Spleen (tissue), 11 donors: ENCODE data around the gene TSHZ2. TPM values are rescaled to one million over a fixed set of nuclear protein-coding genes. Genes with fewer than 3 reads are reported as not detected.

Experiments
- DNase-seq: peaks from one replicate; pipeline ENCODE4 v3.0.0-alpha.2; 2020
- H3K27ac ChIP-seq, 8 donors: fragments of 200-600 bp; sonication (generic) in 7 of 8; 1 replicate in 4 of 8; 2 replicates in 4 of 8; pipeline versions ENCODE4 v1.5.0 to v1.8.0; 2016 to 2021; ENCODE audit warnings: inconsistent platforms in 4 of 8, mild to moderate bottlenecking in 4 of 8, moderate library complexity in 1 of 8
- H3K27me3 ChIP-seq, 7 donors: fragments of 200-600 bp; sonication (generic) in 6 of 7; replicated peaks in 1 of 7; 1 replicate in 4 of 7; 2 replicates in 3 of 7; pipeline versions ENCODE4 v1.5.0 to v1.8.0; 2016 to 2021; ENCODE audit warnings: inconsistent platforms in 3 of 7, mild to moderate bottlenecking in 1 of 7
- H3K36me3 ChIP-seq, 6 donors: fragments of 200-600 bp; sonication (generic) in 5 of 6; 1 replicate in 4 of 6; 2 replicates in 2 of 6; pipeline versions ENCODE4 v1.5.0 to v1.8.0; 2016 to 2021; ENCODE audit warnings: inconsistent platforms in 2 of 6
- H3K4me1 ChIP-seq, 6 donors: fragments of 200-600 bp; sonication (generic) in 5 of 6; 1 replicate in 3 of 6; 2 replicates in 3 of 6; pipeline versions ENCODE4 v1.5.0 to v1.8.0; 2016 to 2021; ENCODE audit warnings: inconsistent platforms in 3 of 6
- H3K4me3 ChIP-seq, 8 donors: fragments of 200-600 bp; sonication (generic) in 7 of 8; 1 replicate in 4 of 8; 2 replicates in 4 of 8; pipeline versions ENCODE4 v1.5.0 to v1.8.0; 2016 to 2021; ENCODE audit warnings: inconsistent platforms in 4 of 8, mild to moderate bottlenecking in 4 of 8, moderate library complexity in 2 of 8
- H3K9me3 ChIP-seq, 8 donors: fragments of 200-600 bp; sonication (generic) in 7 of 8; 1 replicate in 4 of 8; 2 replicates in 4 of 8; pipeline versions ENCODE4 v1.5.0 to v1.8.0; 2016 to 2021; ENCODE audit warnings: inconsistent platforms in 4 of 8
- POLR2A ChIP-seq, 3 donors: fragments of 450-650 bp; IDR thresholded peaks; one replicate each; pipeline ENCODE4 v1.5.1; 2017; ENCODE audit warnings: antibody characterized with exemption in 3 of 3, mild to moderate bottlenecking in 1 of 3
- POLR2AphosphoS5 ChIP-seq, 3 donors: sonication (generic); formaldehyde crosslinking; IDR thresholded peaks; one replicate each; pipeline ENCODE4 v1.5.1; 2017; ENCODE audit warnings: antibody characterized with exemption in 3 of 3
- WGBS, 5 donors: extraction: QIAGEN DNeasy Blood & Tissue Kit in 3 of 5; methylation state at CpG; one replicate each; pipeline versions ENCODE4 v1.1.5 to v1.1.7; 2013 to 2018; 5-methylcytosine and 5-hydroxymethylcytosine counted together
- intact Hi-C: fragments of 100-400 bp; cut with DNase I; formaldehyde crosslinking; loops from one replicate; pipeline ENCODE4 v1.15.0; 2023; ENCODE audit warnings: low total_unique reads
- polyA plus RNA-seq, 3 donors: library from polyadenylated mRNA; stranded (reverse); fragments of 200-250 nt; gene quantifications; one replicate each; pipeline ENCODE4 v1.2.1, GENCODE V29; 2013
- total RNA-seq, 7 donors: library from RNA; depleted of rRNA in 3 of 7; stranded (reverse); fragments of >200 nt in 3 of 7; fragmentation: NEBNext Ultra II Directional in 4 of 7; extraction: Animal tissue kit (Norgen Biotek cat#: 25700) in 4 of 7; gene quantifications; one replicate each; pipeline versions ENCODE4 v1.1.0 to v1.2.1, GENCODE V29; 2016 to 2021
- TF ChIP-seq, protein P1 (sequence below), 11 experiments: fragments of 200-600 bp in 7 of 11; fragments of 450-650 bp in 4 of 11; sonication (generic) in 4 of 11; IDR thresholded peaks in 8 of 11; conservative IDR thresholded peaks in 3 of 11; 1 replicate in 7 of 11; 2 replicates in 4 of 11; pipeline versions ENCODE4 v1.4.0 to v1.8.0; 2016 to 2021; ENCODE audit warnings: antibody characterized with exemption in 11 of 11, inconsistent platforms in 4 of 11, mild to moderate bottlenecking in 1 of 11
- donor health status: healthy with polysubstance abuse.
- donor health status: DM: no; HTN: no; CAD: no; lungs with moderate emphysema.
- donor health status: DM: no; HTN: no; CAD: no.
- donor health status: Bipolar disorder and iron deficiency.
- donor health status: healthy.
- donor health status: DM: no; HTN: no; CAD: no.
- donor health status: DM: yes; HTN: yes; CAD: no.

The TSHZ2 gene
- total and polyA plus RNA-seq, 10 donors, result 0.86 to 19.2 (median 15.7) TPM

GRCh38 chr20:53157443-53158408 is 185.6 kb downstream of the TSHZ2 start:
- DNase-seq, result peak; percentile 72
- WGBS, 5 donors, result 75 to 85% (median 79%) methylated on average over 11 of the region's 11 CpGs
- no peaks in the 10 kb centered on the region for H3K9me3 ChIP-seq
- no peaks in the 10 kb centered on the region for H3K36me3 ChIP-seq
- intact Hi-C loops, result no loop called here
- H3K27ac ChIP-seq, result no peak overlapping the region
- TF ChIP-seq, protein P1, sequence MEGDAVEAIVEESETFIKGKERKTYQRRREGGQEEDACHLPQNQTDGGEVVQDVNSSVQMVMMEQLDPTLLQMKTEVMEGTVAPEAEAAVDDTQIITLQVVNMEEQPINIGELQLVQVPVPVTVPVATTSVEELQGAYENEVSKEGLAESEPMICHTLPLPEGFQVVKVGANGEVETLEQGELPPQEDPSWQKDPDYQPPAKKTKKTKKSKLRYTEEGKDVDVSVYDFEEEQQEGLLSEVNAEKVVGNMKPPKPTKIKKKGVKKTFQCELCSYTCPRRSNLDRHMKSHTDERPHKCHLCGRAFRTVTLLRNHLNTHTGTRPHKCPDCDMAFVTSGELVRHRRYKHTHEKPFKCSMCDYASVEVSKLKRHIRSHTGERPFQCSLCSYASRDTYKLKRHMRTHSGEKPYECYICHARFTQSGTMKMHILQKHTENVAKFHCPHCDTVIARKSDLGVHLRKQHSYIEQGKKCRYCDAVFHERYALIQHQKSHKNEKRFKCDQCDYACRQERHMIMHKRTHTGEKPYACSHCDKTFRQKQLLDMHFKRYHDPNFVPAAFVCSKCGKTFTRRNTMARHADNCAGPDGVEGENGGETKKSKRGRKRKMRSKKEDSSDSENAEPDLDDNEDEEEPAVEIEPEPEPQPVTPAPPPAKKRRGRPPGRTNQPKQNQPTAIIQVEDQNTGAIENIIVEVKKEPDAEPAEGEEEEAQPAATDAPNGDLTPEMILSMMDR (IDR thresholded peaks at IDR 0.05 in 8 of 11, conservative IDR thresholded peaks at IDR 0.05 in 3 of 11), result peak in 7 of 11 experiments; percentile 5 to 52 (median 42)
- TF ChIP-seq POLR2AphosphoS5 (IDR thresholded peaks at IDR 0.05), result no peak
- no peaks in the 10 kb centered on the region for H3K4me1 ChIP-seq
- H3K27me3 ChIP-seq, result no peaks in the 10 kb centered on the region
- H3K4me3 ChIP-seq, result no peak overlapping the region

DNA sequence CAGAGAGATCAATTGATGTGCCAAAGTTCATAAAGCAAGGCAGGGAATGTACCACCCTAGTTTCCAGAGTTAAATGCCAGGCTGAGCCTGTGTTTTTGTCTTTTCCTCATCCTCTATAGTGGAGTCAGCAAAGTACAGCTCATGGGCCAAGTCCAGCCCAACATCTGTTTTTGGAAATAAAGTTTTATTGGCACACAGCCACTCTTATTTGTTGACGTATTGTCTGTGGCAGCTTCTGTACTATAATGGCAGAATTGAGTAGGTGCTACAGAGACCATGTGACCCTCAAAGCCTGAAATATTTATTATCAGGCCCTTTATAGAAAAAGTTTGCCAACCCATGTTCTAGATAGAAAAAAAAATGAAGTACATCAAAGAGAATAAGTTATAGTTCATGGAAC is 187.0 kb downstream of the TSHZ2 start:
- DNase-seq, result no peak
- H3K36me3 ChIP-seq, result no peaks in the 10 kb centered on the region
- intact Hi-C loops, result no loop called here
- TF ChIP-seq POLR2A (IDR thresholded peaks at IDR 0.05) (no peak), POLR2AphosphoS5 (IDR thresholded peaks at IDR 0.05) (no peak)
- TF ChIP-seq, protein P1 (IDR thresholded peaks at IDR 0.05 in 8 of 11, conservative IDR thresholded peaks at IDR 0.05 in 3 of 11), result no peak
- H3K9me3 ChIP-seq, result no peaks in the 10 kb centered on the region
- no peak overlapping the region for H3K27ac ChIP-seq
- no peak overlapping the region for H3K4me3 ChIP-seq
- WGBS, 5 donors, result 80 to 88% (median 85%) methylated on average over 1 of the region's 1 CpG
- H3K4me1 ChIP-seq, result no peaks in the 10 kb centered on the region
- H3K27me3 ChIP-seq, result no peaks in the 10 kb centered on the region

- TF ChIP-seq POLR2A (IDR thresholded peaks at IDR 0.05) (no peak), POLR2AphosphoS5 (IDR thresholded peaks at IDR 0.05) (no peak)
- TF ChIP-seq, protein P1 (IDR thresholded peaks at IDR 0.05 in 8 of 11, conservative IDR thresholded peaks at IDR 0.05 in 3 of 11), result no peak
- H3K36me3 ChIP-seq, result no peaks in the 10 kb centered on the region
- no peak overlapping the region for H3K4me3 ChIP-seq
- WGBS, 5 donors, result 87 to 97% (median 89%) methylated on average over 3 of the region's 3 CpGs
- H3K27ac ChIP-seq, result no peak overlapping the region
- H3K4me1 ChIP-seq, result no peaks in the 10 kb centered on the region
- no peaks in the 10 kb centered on the region for H3K27me3 ChIP-seq
- no peaks in the 10 kb centered on the region for H3K9me3 ChIP-seq
- intact Hi-C loops, result no loop called here
- no peak for DNase-seq
Observed at GRCh38 chr20:53161073-53161472, 188.9 kb downstream of the TSHZ2 start.

- Histone ChIP-seq H3K4me1 (no peaks in the 10 kb centered on the region), H3K4me3 (no peak overlapping the region), H3K36me3 (no peaks in the 10 kb centered on the region), H3K27me3 (no peaks in the 10 kb centered on the region), H3K27ac (no peak overlapping the region), H3K9me3 (no peaks in the 10 kb centered on the region)
- TF ChIP-seq, protein P1 (IDR thresholded peaks at IDR 0.05 in 8 of 11, conservative IDR thresholded peaks at IDR 0.05 in 3 of 11), result no peak
- TF ChIP-seq POLR2A (IDR thresholded peaks at IDR 0.05) (no peak), POLR2AphosphoS5 (IDR thresholded peaks at IDR 0.05) (no peak)
- DNase-seq, result no peak
- intact Hi-C loops, result no loop called here
- 75 to 87% (median 78%) methylated on average over 4 of the region's 4 CpGs for WGBS, 5 donors
Observed at GRCh38 chr20:53161473-53161872, 189.3 kb downstream of the TSHZ2 start.
